NCI-H2196 (cell line): ENCODE results near the gene FGF9.

ENCODE experiments used
- DNase-seq: peaks from one replicate; lab custom pipeline; 2025; ENCODE audit not compliant: unreplicated experiment; lab: John Stamatoyannopoulos, UW

Gene FGF9

DNA sequence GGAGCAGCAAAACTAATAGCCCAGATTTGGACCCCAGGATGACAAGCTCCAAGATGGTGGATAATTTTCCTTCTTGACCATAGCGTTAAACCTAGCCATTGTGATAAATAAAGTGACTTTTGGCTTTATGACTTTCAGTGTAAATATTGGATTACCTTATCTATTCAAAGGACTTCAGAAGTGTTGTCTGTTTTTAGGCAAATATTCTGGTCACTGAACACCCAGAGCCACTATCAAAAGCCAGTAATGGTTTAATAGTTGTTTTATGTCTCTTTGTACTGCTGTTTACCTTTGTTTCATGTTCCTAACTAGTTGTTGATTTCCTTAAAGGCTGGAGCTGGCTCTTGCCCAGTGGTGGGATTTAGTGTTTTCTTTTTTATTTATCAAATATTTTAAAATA lies 81.6 kb downstream of the FGF9 start:
- DNase-seq = no peak

DNA sequence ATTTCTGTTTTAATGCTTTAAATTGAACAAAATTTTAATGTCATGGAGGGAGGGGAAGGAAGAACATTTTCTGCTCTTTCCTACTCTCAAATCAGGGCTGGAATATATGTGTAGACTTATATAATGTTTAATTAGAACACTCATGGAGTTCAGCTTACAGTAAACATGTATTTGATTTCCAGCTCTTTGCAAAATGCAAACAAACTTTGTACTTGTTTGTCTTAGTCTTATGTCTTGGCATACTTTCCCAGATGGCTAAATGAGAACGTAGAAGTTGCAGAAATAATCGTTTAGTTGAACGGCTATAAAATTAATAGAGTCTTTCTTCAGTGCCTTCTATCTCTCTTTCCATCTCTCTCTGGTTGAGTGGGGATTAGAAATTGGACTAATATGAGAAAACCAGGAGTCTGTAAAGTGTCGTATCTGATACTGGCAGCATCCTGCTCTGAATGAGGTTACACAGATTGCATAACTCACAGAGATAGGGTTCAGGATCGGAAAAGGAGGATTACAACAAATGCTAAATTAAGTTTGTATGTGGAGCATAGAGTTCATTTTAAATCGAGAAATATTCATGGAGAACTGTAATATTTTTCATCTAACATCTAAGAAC lies 82.3 kb downstream of the FGF9 start:
- DNase-seq = no peak
